Measurements from ENCODE around the gene KCNB1.

DNA sequence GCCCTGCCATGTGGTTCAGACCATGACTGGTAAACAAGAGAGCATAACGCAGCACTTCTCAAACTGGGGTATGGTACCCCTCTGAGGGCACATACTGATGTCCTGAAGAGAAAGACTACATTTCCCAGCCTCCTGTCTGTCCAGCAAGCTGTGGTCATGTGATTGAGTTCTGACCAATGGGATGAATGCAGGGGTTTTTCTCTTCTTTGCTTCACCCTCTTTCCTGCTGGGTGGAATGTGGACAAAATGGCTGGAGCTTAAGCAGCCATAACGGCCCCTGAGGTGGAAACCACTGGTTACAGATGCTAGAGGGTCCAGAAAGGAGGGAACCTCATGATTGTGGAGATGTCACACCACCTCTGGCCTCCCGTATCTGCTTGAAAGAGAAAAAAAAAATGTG is 19.4 kb upstream of the KCNB1 start:
- TF ChIP-seq, protein P1, sequence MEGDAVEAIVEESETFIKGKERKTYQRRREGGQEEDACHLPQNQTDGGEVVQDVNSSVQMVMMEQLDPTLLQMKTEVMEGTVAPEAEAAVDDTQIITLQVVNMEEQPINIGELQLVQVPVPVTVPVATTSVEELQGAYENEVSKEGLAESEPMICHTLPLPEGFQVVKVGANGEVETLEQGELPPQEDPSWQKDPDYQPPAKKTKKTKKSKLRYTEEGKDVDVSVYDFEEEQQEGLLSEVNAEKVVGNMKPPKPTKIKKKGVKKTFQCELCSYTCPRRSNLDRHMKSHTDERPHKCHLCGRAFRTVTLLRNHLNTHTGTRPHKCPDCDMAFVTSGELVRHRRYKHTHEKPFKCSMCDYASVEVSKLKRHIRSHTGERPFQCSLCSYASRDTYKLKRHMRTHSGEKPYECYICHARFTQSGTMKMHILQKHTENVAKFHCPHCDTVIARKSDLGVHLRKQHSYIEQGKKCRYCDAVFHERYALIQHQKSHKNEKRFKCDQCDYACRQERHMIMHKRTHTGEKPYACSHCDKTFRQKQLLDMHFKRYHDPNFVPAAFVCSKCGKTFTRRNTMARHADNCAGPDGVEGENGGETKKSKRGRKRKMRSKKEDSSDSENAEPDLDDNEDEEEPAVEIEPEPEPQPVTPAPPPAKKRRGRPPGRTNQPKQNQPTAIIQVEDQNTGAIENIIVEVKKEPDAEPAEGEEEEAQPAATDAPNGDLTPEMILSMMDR (IDR thresholded peaks at IDR 0.05) = no peak
- TF ChIP-seq POLR2A (IDR thresholded peaks at IDR 0.05) = no peak

Measured in uterus (tissue), 2 donors.